ENCODE measurements around the gene CX3CL1. TPM values are rescaled to one million over a fixed set of nuclear protein-coding genes. Genes with fewer than 3 reads are reported as not detected.

The CX3CL1 gene
- total RNA-seq, 1 experiment from 2014 or later: 0.69 TPM

DNA sequence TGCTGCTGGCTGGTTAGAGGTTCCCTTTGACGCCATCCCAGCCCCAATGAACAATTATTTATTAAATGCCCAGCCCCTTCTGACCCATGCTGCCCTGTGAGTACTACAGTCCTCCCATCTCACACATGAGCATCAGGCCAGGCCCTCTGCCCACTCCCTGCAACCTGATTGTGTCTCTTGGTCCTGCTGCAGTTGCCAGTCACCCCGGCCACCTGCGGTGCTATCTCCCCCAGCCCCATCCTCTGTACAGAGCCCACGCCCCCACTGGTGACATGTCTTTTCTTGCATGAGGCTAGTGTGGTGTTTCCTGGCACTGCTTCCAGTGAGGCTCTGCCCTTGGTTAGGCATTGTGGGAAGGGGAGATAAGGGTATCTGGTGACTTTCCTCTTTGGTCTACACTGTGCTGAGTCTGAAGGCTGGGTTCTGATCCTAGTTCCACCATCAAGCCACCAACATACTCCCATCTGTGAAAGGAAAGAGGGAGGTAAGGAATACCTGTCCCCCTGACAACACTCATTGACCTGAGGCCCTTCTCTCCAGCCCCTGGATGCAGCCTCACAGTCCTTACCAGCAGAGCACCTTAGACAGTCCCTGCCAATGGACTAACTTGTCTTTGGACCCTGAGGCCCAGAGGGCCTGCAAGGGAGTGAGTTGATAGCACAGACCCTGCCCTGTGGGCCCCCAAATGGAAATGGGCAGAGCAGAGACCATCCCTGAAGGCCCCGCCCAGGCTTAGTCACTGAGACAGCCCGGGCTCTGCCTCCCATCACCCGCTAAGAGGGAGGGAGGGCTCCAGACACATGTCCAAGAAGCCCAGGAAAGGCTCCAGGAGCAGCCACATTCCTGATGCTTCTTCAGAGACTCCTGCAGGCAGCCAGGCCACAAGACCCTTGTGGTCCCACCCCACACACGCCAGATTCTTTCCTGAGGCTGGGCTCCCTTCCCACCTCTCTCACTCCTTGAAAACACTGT, 11.3 kb downstream of the CX3CL1 start:
- no peak for DNase-seq
- no peaks in the 10 kb centered on the region for H3K36me3 ChIP-seq
- peaks cover 3% of the 10 kb centered on the region; the same call in 1 of the 2 replicates for H3K4me1 ChIP-seq
- no peak overlapping the region for H3K27ac ChIP-seq
- H3K27me3 ChIP-seq: peaks cover 5% of the 10 kb centered on the region; the same call in 1 of the 2 replicates
- no peaks in the 10 kb centered on the region for H3K9me3 ChIP-seq (replicated peaks)
- no peak overlapping the region for H3K4me3 ChIP-seq

DNA sequence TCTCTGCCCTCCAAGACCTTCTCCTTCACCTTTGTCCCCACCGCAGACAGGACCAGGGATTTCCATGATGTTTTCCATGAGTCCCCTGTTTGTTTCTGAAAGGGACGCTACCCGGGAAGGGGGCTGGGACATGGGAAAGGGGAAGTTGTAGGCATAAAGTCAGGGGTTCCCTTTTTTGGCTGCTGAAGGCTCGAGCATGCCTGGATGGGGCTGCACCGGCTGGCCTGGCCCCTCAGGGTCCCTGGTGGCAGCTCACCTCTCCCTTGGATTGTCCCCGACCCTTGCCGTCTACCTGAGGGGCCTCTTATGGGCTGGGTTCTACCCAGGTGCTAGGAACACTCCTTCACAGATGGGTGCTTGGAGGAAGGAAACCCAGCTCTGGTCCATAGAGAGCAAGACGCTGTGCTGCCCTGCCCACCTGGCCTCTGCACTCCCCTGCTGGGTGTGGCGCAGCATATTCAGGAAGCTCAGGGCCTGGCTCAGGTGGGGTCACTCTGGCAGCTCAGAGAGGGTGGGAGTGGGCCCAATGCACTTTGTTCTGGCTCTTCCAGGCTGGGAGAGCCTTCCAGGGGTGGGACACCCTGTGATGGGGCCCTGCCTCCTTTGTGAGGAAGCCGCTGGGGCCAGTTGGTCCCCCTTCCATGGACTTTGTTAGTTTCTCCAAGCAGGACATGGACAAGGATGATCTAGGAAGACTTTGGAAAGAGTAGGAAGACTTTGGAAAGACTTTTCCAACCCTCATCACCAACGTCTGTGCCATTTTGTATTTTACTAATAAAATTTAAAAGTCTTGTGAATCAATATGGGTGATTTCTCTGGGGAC, 12.2 kb downstream of the CX3CL1 start:
- H3K4me3 ChIP-seq: no peak overlapping the region
- no peak for DNase-seq
- peaks cover 3% of the 10 kb centered on the region; the same call in 1 of the 2 replicates for H3K4me1 ChIP-seq
- H3K27ac ChIP-seq: no peak overlapping the region
- no peaks in the 10 kb centered on the region for H3K9me3 ChIP-seq (replicated peaks)
- no peaks in the 10 kb centered on the region for H3K36me3 ChIP-seq
- peaks cover 5% of the 10 kb centered on the region; the same call in 1 of the 2 replicates for H3K27me3 ChIP-seq

DNA sequence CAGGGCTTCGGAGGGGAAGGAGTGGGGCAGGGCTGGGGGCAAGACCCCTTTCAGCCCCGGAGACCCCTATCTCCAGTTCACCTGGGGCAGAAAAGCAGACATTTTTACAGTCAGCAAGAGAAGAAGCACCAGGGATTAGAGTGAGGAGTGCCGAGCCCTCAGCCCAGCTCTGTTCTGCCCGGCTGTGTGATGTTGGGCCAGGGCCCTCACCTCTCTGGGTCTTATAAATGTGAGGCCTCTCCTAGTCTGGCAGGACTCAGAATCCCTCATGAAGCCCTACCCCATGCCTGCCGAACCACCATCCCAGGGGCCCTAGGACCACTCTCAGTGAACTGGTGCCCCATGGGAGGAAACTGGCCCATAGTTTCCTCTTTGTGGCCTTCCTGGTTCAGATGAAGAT, 12.8 kb downstream of the CX3CL1 start:
- Histone ChIP-seq H3K4me1 (peaks cover 3% of the 10 kb centered on the region; the same call in 1 of the 2 replicates), H3K36me3 (no peaks in the 10 kb centered on the region), H3K9me3 (replicated peaks) (no peaks in the 10 kb centered on the region), H3K27ac (no peak overlapping the region), H3K27me3 (peaks cover 5% of the 10 kb centered on the region; the same call in 1 of the 2 replicates), H3K4me3 (no peak overlapping the region)
- no peak for DNase-seq

DNA sequence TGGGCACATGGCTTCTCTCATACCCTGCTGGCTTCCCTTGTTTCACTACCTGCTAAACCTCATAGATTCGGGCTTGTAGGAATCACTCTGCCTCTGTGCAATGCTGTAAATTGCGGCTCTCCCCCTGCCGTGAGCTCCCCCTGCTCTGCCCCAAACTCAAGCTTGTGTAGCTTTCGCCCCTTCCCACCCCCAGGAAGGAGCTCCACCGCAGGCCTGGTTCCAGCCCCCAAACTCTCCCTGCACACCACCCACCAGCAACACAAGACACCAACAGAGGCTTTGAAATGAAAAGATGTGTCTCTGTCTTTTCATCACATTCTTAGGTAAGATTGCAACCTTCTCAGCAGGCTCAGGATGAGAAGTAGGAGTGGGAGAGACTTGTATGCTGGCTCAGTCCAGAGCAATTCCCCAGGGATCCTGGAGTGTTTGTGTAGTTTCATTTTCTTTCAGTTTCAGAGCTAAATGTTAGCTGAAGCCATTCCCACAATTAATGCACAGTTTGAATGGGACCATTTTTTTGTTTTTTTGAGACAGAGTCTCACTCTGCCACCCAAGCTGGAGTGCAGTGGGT, 14.2 kb downstream of the CX3CL1 start:
- DNase-seq: peak in 1 of 2 experiments; percentile 34
- H3K9me3 ChIP-seq (replicated peaks): no peaks in the 10 kb centered on the region
- peaks cover 3% of the 10 kb centered on the region; the same call in 1 of the 2 replicates for H3K4me1 ChIP-seq

DNA sequence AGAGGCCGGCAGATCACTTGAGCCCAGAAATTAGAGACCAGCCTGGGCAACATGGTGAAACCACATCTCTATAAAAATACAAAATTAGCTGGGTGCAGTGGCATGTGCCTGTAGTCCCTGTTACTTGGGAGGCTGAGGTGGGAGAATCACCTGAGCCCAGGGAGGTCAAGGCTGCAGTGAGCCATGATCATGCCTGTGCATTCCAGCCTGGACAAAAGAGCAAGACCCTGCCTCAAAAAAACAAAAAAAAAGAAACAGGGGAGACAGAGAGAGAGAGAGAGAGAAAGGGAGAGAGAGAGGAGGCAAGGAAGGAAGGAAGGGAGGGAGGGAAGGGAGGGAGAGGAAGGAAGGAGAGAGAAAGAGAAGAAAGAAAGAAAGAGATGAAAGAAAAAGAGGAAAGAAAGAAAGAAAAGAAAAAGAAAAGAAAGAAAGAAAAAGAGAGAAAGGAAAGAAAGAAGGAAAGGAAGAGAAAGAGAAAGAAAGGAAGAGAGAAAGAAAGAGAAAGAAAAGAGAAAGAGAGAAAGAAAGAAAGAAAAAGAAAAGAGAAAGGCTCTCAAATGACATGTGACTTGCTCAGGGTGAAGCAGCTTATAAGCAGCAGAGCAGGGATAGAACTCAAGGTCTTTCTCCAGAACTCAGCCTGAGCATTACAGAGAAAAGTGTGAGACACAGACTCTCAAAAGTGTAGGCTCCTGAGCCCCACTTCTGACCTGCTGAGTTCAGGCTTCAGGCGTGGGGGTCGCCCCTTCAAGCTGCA, 15.5 kb downstream of the CX3CL1 start:
- DNase-seq: no peak
- Histone ChIP-seq H3K27ac (no peak overlapping the region), H3K36me3 (no peaks in the 10 kb centered on the region), H3K4me3 (no peak overlapping the region), H3K27me3 (peaks cover 5% of the 10 kb centered on the region; the same call in 1 of the 2 replicates), H3K4me1 (peaks cover 3% of the 10 kb centered on the region; the same call in 1 of the 2 replicates), H3K9me3 (replicated peaks) (no peaks in the 10 kb centered on the region)

More for the DNA sequence above, 14.2 kb downstream of the CX3CL1 start:
- H3K27ac ChIP-seq: no peak overlapping the region
- peaks cover 5% of the 10 kb centered on the region; the same call in 1 of the 2 replicates for H3K27me3 ChIP-seq
- H3K4me3 ChIP-seq: no peak overlapping the region
- no peaks in the 10 kb centered on the region for H3K36me3 ChIP-seq

DNA sequence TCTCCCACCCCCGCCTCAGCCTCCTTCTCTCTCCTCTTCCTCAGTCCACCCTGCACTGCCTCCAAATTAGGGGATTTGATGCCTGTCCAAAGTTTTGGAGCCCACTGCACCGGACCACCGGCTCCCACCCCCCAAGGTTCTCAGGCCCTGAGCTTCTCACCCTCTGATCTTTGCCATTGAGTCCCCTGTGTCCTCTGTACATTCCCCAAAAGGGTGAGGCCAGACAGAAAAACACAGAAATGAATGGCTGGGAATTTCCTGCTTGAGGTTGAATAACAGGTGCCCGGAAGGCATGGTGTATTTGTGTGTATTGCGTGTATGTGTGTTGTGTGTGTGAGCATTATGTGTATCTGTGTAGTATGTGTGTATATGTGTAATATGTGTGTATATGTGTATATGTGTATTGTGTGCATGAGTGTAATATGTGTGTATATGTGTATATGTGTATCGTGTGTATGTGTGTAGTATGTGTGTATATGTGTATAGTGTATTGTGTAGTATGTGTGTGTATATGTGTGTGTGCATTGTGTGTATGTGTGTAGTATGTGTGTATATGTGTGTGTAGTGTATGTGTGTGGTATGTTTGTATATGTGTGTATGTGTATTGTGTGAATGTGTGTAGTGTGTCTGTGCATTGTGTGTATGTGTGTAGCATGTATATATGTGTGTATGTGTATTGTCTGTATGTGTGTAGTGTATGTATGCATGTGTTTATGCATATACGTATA, 16.2 kb downstream of the CX3CL1 start:
- Histone ChIP-seq H3K4me1 (peaks cover 3% of the 10 kb centered on the region; the same call in 1 of the 2 replicates), H3K4me3 (no peak overlapping the region), H3K9me3 (replicated peaks) (no peaks in the 10 kb centered on the region), H3K27me3 (peaks cover 5% of the 10 kb centered on the region; the same call in 1 of the 2 replicates), H3K27ac (no peak overlapping the region), H3K36me3 (no peaks in the 10 kb centered on the region)
- peak in 1 of 2 experiments; percentile 33 for DNase-seq

DNA sequence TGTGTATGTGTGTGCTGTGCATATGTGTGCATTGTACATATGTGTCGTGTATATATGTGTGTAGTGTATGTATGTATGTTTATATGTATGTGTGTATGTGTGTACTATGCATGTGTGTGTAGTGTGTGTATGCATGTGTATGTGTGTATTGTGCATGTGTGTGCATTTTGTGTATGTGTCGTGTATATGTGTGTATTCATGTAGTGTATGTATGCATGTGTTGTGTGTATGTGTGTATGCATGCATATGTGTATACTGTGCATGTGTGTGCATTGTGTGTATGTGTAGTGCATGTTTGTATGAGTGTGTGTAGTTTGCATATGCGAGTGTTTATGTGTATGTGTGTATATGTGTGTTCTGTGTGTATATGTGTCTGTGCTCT, 16.8 kb downstream of the CX3CL1 start:
- H3K27ac ChIP-seq: no peak overlapping the region
- no peak overlapping the region for H3K4me3 ChIP-seq
- no peaks in the 10 kb centered on the region for H3K36me3 ChIP-seq
- H3K27me3 ChIP-seq: peaks cover 5% of the 10 kb centered on the region; the same call in 1 of the 2 replicates
- no peaks in the 10 kb centered on the region for H3K9me3 ChIP-seq (replicated peaks)
- H3K4me1 ChIP-seq: peaks cover 3% of the 10 kb centered on the region; the same call in 1 of the 2 replicates
- DNase-seq: no peak

DNA sequence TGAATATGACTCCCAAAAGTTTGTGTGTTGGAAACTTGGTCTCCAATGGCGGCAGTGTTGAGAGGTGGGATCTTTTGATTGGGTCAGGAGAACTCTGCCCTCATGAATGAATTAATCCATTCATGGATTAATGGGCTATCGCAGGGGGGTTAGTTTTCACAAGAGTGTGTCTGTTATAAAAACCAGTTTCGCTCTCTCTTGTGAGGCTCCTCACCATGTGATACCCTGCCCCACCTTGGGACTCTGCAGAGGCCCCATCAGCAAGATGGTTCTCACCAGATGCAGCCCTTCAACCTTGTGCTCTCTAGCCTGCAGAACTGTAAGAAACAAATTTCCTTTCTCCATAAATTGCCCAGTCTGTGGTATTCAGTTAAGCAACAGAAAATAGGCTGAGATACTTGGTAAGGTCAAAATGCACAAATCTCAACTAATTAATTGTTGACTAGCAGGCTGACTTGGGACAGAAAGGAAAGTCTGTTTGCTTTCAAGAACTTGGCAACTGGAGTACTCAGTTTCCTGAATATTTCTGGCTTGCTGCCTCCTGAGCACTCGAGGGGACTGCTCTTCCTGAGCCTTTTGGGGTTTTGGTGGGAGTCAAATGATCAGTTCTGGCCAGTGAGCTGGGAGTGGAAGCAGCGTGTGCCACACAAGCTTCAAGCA, 18.5 kb downstream of the CX3CL1 start:
- Histone ChIP-seq H3K4me3 (no peak overlapping the region), H3K36me3 (no peaks in the 10 kb centered on the region), H3K27ac (no peak overlapping the region), H3K9me3 (replicated peaks) (no peaks in the 10 kb centered on the region), H3K27me3 (peaks cover 1% of the 10 kb centered on the region; the same call in 1 of the 2 replicates), H3K4me1 (peaks cover 3% of the 10 kb centered on the region; the same call in 1 of the 2 replicates)
- DNase-seq: no peak

DNA sequence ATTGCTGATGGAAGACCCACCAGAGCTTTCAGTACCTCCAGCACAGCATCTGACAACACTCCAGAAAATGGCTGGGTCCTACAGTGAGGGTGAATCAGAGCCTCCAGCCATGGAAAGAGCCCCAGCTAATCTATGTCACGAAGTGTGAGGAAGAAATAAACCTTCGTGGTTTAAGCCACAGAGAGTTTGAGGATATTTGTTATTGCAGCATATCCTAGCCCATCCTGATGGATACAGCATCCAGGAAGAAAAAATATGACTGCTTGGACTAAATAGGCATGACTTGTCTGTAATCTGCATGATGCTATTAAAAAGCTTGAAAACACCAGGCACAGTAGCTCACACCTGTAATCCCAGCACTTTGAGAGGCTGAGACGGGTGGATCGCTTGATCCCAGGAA, 19.0 kb downstream of the CX3CL1 start:
- no peak overlapping the region for H3K27ac ChIP-seq
- H3K36me3 ChIP-seq: no peaks in the 10 kb centered on the region
- H3K9me3 ChIP-seq (replicated peaks): no peaks in the 10 kb centered on the region
- no peak for DNase-seq
- no peak overlapping the region for H3K4me3 ChIP-seq
- peaks cover 3% of the 10 kb centered on the region; the same call in 1 of the 2 replicates for H3K4me1 ChIP-seq
- no peaks in the 10 kb centered on the region for H3K27me3 ChIP-seq

DNA sequence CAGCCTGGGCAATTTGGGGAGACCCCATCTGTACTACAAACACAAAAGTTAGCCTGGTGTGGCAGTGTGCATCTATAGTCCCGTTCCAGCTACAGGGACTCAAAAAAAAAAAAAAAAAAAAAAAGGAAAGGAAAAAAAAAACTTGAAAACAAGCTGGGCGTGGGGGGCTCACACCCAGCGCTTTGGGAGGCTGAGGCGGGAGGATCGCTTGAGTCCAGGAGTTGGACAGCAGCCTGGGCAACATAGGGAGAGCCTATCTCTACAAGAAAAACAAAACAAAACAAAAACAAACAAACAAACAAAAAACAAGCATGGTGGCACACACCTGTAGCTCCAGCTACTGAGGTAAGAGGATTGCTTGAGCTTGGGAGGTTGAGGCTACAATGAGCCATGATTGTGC, 19.4 kb downstream of the CX3CL1 start:
- Histone ChIP-seq H3K4me1 (peaks cover 3% of the 10 kb centered on the region; the same call in 1 of the 2 replicates), H3K9me3 (replicated peaks) (no peaks in the 10 kb centered on the region), H3K27me3 (no peaks in the 10 kb centered on the region), H3K27ac (no peak overlapping the region), H3K36me3 (no peaks in the 10 kb centered on the region), H3K4me3 (no peak overlapping the region)
- DNase-seq: no peak

DNA sequence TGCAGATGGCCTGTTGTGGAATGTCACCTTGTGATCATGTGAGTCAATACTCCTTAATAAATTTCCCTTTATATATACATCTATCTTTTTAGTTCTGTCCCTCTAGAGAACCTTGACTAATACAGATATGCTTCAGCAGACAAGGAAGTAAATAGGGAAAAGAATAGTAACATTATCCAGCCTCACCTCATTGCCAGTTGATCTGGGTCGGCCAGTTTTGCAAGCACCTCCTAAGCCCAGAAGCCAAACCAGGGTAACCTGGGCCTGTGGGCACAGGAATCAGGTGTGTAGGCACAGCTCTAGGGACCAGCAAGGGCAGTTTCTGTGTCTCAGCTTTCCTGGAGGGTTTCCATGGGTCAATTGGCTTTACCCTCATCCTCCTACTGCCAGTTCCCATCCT, 20.4 kb downstream of the CX3CL1 start:
- Histone ChIP-seq H3K9me3 (replicated peaks) (no peaks in the 10 kb centered on the region), H3K27ac (no peak overlapping the region), H3K4me3 (no peak overlapping the region), H3K4me1 (peaks cover 3% of the 10 kb centered on the region; the same call in 1 of the 2 replicates), H3K27me3 (no peaks in the 10 kb centered on the region), H3K36me3 (no peaks in the 10 kb centered on the region)
- no peak for DNase-seq

DNA sequence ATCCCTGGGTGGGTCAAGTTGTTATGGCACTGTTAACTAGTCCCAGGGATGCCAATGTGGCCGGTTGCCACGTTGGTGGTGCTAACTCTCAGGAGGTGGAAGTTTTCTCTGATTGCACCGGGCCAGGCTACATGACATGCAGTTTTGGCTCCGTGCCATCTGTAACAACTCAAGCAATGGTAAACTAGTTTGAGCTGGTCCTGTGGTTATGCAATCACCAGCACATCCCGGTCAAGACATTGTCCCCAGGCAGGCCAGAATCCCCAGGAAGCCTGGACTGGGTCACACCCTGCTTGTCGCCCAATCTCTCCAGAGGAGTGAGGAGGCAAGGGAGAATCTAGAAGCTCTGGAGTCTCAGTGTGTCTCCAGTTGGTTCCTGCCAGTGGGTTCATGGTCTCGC, 22.2 kb downstream of the CX3CL1 start:
- Histone ChIP-seq H3K4me3 (no peak overlapping the region), H3K9me3 (replicated peaks) (no peaks in the 10 kb centered on the region), H3K27ac (no peak overlapping the region), H3K4me1 (no peaks in the 10 kb centered on the region), H3K27me3 (no peaks in the 10 kb centered on the region), H3K36me3 (no peaks in the 10 kb centered on the region)
- DNase-seq: no peak

DNA sequence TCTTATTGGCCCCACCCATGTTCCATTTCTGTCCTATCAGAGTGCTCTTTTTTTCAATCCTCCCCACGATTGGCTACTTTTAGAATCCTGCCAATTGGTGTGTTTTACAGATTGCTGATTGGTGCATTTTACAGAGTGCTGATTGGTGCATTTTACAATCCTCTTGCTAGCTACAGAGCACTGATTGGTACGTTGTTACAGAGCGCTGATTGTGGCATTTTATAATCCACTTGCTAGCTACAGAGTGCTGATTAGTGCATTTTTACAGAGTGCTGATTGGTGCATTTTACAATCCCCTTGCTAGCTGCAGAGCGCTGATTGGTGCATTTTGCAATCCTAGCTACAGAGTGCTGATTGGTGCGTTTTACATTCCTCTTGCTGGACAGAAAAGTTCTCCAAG, 22.7 kb downstream of the CX3CL1 start:
- Histone ChIP-seq H3K27ac (no peak overlapping the region), H3K36me3 (no peaks in the 10 kb centered on the region), H3K9me3 (replicated peaks) (no peaks in the 10 kb centered on the region), H3K4me3 (no peak overlapping the region), H3K4me1 (no peaks in the 10 kb centered on the region), H3K27me3 (no peaks in the 10 kb centered on the region; the same call in 1 of the 2 replicates)
- no peak for DNase-seq
